H1 (cell line): ENCODE data around the gene ASTL. TPM values are rescaled to one million over a fixed set of nuclear protein-coding genes. Genes with fewer than 3 reads are reported as not detected.

ENCODE experiments used
- BACH1 ChIP-seq: IDR thresholded peaks from 2 replicates; pipeline ENCODE4 v1.6.1; 2012; ENCODE audit warnings: low read length, improper control_type of control experiment
- GTF2F1 ChIP-seq: IDR thresholded peaks from 2 replicates; pipeline ENCODE4 v1.6.1; 2012; ENCODE audit warnings: low read depth, low read length, improper control_type of control experiment, borderline replicate concordance
- RXRA ChIP-seq: IDR thresholded peaks from 2 replicates; pipeline ENCODE4 v1.6.1; 2011; ENCODE audit warnings: low read depth, mild to moderate bottlenecking, low read length, moderate library complexity; ENCODE audit not compliant: insufficient read depth
- SAP30 ChIP-seq: fragments of 300-600 bp; sonication (generic); IDR thresholded peaks from 2 replicates; pipeline ENCODE4 v1.7.1; 2012; ENCODE audit warnings: low read length, moderate library complexity, mild to moderate bottlenecking, inconsistent platforms; ENCODE audit not compliant: insufficient read depth, insufficient replicate concordance
- ZNF274 ChIP-seq: IDR thresholded peaks from 2 replicates; pipeline ENCODE4 v1.7.0; 2012; ENCODE audit warnings: low read length, borderline replicate concordance; ENCODE audit errors: extremely low read depth
- polyA plus RNA-seq, 7 experiments: library from polyadenylated mRNA; depleted of rRNA in 3 of 7; stranded (reverse) in 5 of 7; unstranded in 2 of 7; fragments of >200 nt in 5 of 7; fragments of 200-250 nt in 2 of 7; gene quantifications; 1 replicate in 5 of 7; 2 replicates in 1 of 7; 4 replicates in 1 of 7; pipeline versions ENCODE4 v1.2.1 to v1.2.3, GENCODE V29; 2011 to 2013; ENCODE audit warnings: missing spikeins in 2 of 7, mixed read lengths in 2 of 7
- total RNA-seq: library from RNA; stranded (reverse); fragmentation: NEBNext Ultra II Directional; extraction: Animal tissue kit (Norgen Biotek cat#: 25700); gene quantifications from 2 replicates; pipeline ENCODE4 v1.2.1, GENCODE V29; 2021

The ASTL gene
- total and polyA plus RNA-seq, 2 of the 8 experiments (the other 6 are each of a cell fraction or from before 2014, with no cell fraction given), result 0.60 to 1.4 TPM

- no peak for TF ChIP-seq RXRA
- TF ChIP-seq ZNF274, result no peak
- no peak for TF ChIP-seq SAP30
- no peak for TF ChIP-seq BACH1
- no peak for TF ChIP-seq GTF2F1
Measured at GRCh38 chr2:96135171-96135570, 3.1 kb downstream of the ASTL start (continued).
